Activated naive CD4-positive, alpha-beta T cell treated with anti-CD3 and anti-CD28 coated beads for 36 hours (primary cell): Measurements from ENCODE around the gene ATP10A. TPM values are rescaled to one million over a fixed set of nuclear protein-coding genes. Genes with fewer than 3 reads are reported as not detected.

Source experiments
- CTCF ChIA-PET: fragments of 350-600 bp; sonication (Branson Sonifier 250); formaldehyde crosslinking; loops from one replicate; lab custom pipeline; 2021; ENCODE audit warnings: antibody characterized with exemption; lab: Charles Lee
- DNase-seq: peaks from one replicate; pipeline ENCODE4 v3.0.0-alpha.2; 2020
- H3K27ac Mint-ChIP-seq: one replicate; pipeline ENCODE4 v1.8.0; 2021; ENCODE audit warnings: mild to moderate bottlenecking, mixed read lengths
- H3K27me3 Mint-ChIP-seq: one replicate; pipeline ENCODE4 v1.8.0; 2021; ENCODE audit warnings: low read depth, mixed read lengths
- H3K36me3 Mint-ChIP-seq: one replicate; pipeline ENCODE4 v1.8.0; 2021; ENCODE audit warnings: low read depth, mixed read lengths
- H3K4me1 Mint-ChIP-seq: one replicate; pipeline ENCODE4 v1.8.0; 2021; ENCODE audit warnings: low read depth, mixed read lengths
- H3K4me3 Mint-ChIP-seq: one replicate; pipeline ENCODE4 v1.8.0; 2021; ENCODE audit warnings: mild to moderate bottlenecking, moderate library complexity, mixed read lengths
- H3K9me3 Mint-ChIP-seq: one replicate; pipeline ENCODE4 v1.8.0; 2021; ENCODE audit warnings: mixed read lengths
- intact Hi-C: fragments of 100-400 bp; cut with micrococcal nuclease; formaldehyde crosslinking; loops from one replicate; pipeline ENCODE4 v1.15.1; 2023
- total RNA-seq, 2 experiments: library from RNA; stranded (reverse); gene quantifications; one replicate each; pipeline ENCODE4 v1.2.3, GENCODE V29; 2021

Gene ATP10A
- total RNA-seq, 2 experiments from 2014 or later, result 11.9 to 13.0 TPM

GRCh38 chr15:25838191-25838870, 24.8 kb downstream of the ATP10A start:
- Mint-ChIP-seq H3K9me3 (no peaks in the 10 kb centered on the region), H3K4me3 (no peak overlapping the region), H3K36me3 (peaks cover 13% of the 10 kb centered on the region), H3K27ac (peak overlapping the region; percentile 11), H3K27me3 (no peaks in the 10 kb centered on the region), H3K4me1 (peaks cover 61% of the 10 kb centered on the region)
- intact Hi-C loops, result loop anchor here (1.0 kb wide), 1 partner anchor 12 kb away; no protein-coding TSS in a partner anchor
- DNase-seq, result peak; percentile 70
- CTCF ChIA-PET, result interaction anchor here (0.6 to 1.3 kb wide), 3 partner anchors 9 to 344 kb away, joined by 3 to 6 read pairs (median 4); no protein-coding TSS in a partner anchor

DNA sequence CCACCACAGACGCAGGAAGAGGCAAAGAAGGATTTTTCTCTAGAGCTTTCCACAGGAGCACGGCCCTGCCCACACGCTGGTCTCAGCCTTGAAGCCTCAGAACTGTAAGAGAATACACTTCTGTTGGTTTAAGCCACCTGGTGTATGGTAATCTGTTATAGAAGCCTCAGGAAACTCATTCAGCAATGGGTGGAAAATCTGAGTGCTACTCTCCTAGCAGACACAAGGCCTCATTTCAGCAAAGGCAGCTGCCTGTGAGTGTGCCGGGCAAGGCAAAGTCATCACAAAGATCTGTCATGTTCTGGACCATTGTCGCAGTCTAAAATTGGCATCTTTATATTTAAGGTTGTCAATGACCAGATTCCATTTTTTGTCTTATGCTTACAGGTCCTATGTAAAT, 31.0 kb downstream of the ATP10A start:
- intact Hi-C loops, result loop anchor here (1.0 to 2.0 kb wide), 4 partner anchors 18 to 42 kb away; no protein-coding TSS in a partner anchor
- DNase-seq, result peak; percentile 65
- H3K36me3 Mint-ChIP-seq, result peaks cover 28% of the 10 kb centered on the region
- peaks cover 41% of the 10 kb centered on the region for H3K4me1 Mint-ChIP-seq
- no peaks in the 10 kb centered on the region for H3K27me3 Mint-ChIP-seq
- peak overlapping the region; percentile 82 for H3K27ac Mint-ChIP-seq
- peaks cover 7% of the 10 kb centered on the region for H3K9me3 Mint-ChIP-seq
- H3K4me3 Mint-ChIP-seq, result peak overlapping the region; percentile 16
- CTCF ChIA-PET, result interaction anchor here (2.5 kb wide), 1 partner anchor 16 kb away, joined by 18 read pairs; no protein-coding TSS in a partner anchor

- Mint-ChIP-seq H3K4me3 (no peak overlapping the region), H3K27me3 (no peaks in the 10 kb centered on the region), H3K9me3 (peaks cover 13% of the 10 kb centered on the region), H3K4me1 (peaks cover 37% of the 10 kb centered on the region), H3K27ac (no peak overlapping the region), H3K36me3 (peaks cover 30% of the 10 kb centered on the region)
- CTCF ChIA-PET, result interaction anchor here (0.6 kb wide), 1 partner anchor 120 kb away, joined by 3 read pairs; no protein-coding TSS in a partner anchor
- intact Hi-C loops, result no loop called here
- no peak for DNase-seq
These were observed 32.2 kb downstream of the ATP10A start for GRCh38 chr15:25830844-25831451.

DNA sequence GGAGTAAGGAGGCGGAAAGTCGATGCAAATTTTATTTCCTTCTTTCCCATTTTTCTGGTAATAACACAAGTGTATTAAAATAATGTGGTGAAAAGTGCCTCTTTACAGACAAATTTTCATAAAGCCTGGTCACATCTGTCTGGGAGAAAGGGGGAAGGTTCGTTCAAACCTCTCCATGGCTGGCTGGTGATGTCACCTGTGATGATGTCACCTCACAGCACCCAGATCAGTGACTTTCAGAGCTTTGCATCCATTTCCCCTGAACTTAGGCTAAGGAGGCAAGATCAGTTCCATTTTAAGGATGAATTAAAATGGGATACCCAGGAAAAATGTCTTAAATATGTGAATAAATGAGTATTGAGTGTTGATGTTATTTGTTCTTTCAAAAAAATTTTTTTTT, 34.1 kb downstream of the ATP10A start:
- peaks cover 14% of the 10 kb centered on the region for H3K9me3 Mint-ChIP-seq
- peak; percentile 27 for DNase-seq
- H3K27ac Mint-ChIP-seq, result no peak overlapping the region
- H3K4me3 Mint-ChIP-seq, result no peak overlapping the region
- CTCF ChIA-PET, result no interaction called here
- peaks cover 48% of the 10 kb centered on the region for H3K4me1 Mint-ChIP-seq
- intact Hi-C loops, result no loop called here
- H3K27me3 Mint-ChIP-seq, result no peaks in the 10 kb centered on the region
- peaks cover 41% of the 10 kb centered on the region for H3K36me3 Mint-ChIP-seq

- Mint-ChIP-seq H3K27ac (no peak overlapping the region), H3K27me3 (no peaks in the 10 kb centered on the region), H3K36me3 (peaks cover 38% of the 10 kb centered on the region), H3K4me1 (peaks cover 57% of the 10 kb centered on the region), H3K9me3 (peaks cover 14% of the 10 kb centered on the region), H3K4me3 (no peak overlapping the region)
- intact Hi-C loops, result no loop called here
- no peak for DNase-seq
- CTCF ChIA-PET, result no interaction called here
These were observed 37.9 kb downstream of the ATP10A start for GRCh38 chr15:25825207-25825606.

GRCh38 chr15:25824618-25825017, 38.5 kb downstream of the ATP10A start:
- peaks cover 35% of the 10 kb centered on the region for H3K36me3 Mint-ChIP-seq
- peaks cover 58% of the 10 kb centered on the region for H3K4me1 Mint-ChIP-seq
- H3K27ac Mint-ChIP-seq, result no peak overlapping the region
- no peak for DNase-seq
- no peaks in the 10 kb centered on the region for H3K27me3 Mint-ChIP-seq
- H3K9me3 Mint-ChIP-seq, result peaks cover 15% of the 10 kb centered on the region
- no peak overlapping the region for H3K4me3 Mint-ChIP-seq
- intact Hi-C loops, result no loop called here
- CTCF ChIA-PET, result no interaction called here

- no peak for DNase-seq
- intact Hi-C loops, result loop anchor here (1.0 to 2.0 kb wide), 4 partner anchors 20 to 46 kb away; no protein-coding TSS in a partner anchor
- H3K27ac Mint-ChIP-seq, result no peak overlapping the region
- no peaks in the 10 kb centered on the region for H3K9me3 Mint-ChIP-seq
- no peak overlapping the region for H3K4me3 Mint-ChIP-seq
- H3K27me3 Mint-ChIP-seq, result no peaks in the 10 kb centered on the region
- H3K4me1 Mint-ChIP-seq, result peaks cover 74% of the 10 kb centered on the region
- CTCF ChIA-PET, result interaction anchor here (0.5 to 1.7 kb wide), 3 partner anchors 24 to 49 kb away, joined by 3 to 9 read pairs (median 4); no protein-coding TSS in a partner anchor
- H3K36me3 Mint-ChIP-seq, result peaks cover 2% of the 10 kb centered on the region
These were observed 50.3 kb downstream of the ATP10A start for GRCh38 chr15:25812845-25813244.

DNA sequence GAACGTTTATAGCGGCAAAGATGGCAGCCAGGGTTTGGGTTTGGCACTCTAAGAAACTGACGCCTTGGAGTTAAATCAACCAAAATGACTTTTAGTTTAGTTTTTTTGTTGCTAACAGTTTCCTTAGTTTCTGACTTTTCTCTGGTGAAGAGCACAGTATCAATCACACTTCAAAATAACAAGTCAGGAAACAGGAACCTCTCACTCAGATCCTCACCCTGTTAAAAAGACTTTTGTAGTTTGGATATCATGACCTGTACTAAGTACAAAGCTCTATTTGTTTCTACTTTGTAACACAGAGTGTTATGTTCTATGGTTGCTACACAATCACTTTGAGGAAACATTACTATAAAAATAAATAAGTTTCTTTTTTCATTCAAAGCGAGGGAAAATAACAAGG, 51.1 kb downstream of the ATP10A start:
- intact Hi-C loops, result loop anchor here (1.0 to 2.0 kb wide), 4 partner anchors 21 to 47 kb away; no protein-coding TSS in a partner anchor
- Mint-ChIP-seq H3K36me3 (peaks cover 2% of the 10 kb centered on the region), H3K27ac (peak overlapping the region; percentile 82), H3K4me1 (peaks cover 72% of the 10 kb centered on the region), H3K27me3 (no peaks in the 10 kb centered on the region), H3K9me3 (no peaks in the 10 kb centered on the region), H3K4me3 (peak overlapping the region; percentile 63)
- no peak for DNase-seq
- CTCF ChIA-PET, result interaction anchor here (0.5 to 1.7 kb wide), 4 partner anchors 23 to 50 kb away, joined by 3 to 9 read pairs (median 4); no protein-coding TSS in a partner anchor

DNA sequence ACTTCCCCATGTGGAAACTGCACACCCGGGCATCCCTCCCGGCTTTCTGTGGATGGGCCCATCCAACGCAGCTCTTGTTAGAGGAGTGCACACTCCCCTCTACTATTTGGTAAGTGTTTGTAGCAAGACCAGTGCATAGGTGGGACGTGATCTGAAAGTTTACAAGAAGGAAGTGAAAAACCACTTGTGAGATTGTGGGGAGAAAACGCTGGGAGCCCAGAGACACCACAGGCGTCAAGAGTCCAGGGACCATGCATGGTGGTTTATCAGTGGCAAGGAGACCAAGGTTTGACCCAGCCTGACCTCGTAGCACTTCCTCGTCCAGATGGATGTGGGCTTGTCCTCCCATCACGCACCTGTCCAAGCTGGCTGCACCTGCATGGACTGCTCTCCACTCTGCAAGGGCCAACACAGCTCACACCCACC, 51.6 kb downstream of the ATP10A start:
- Mint-ChIP-seq H3K4me1 (peaks cover 72% of the 10 kb centered on the region), H3K9me3 (no peaks in the 10 kb centered on the region), H3K4me3 (peak overlapping the region; percentile 63), H3K36me3 (peaks cover 6% of the 10 kb centered on the region), H3K27ac (peak overlapping the region; percentile 82), H3K27me3 (no peaks in the 10 kb centered on the region)
- intact Hi-C loops, result no loop called here
- CTCF ChIA-PET, result interaction anchor here (0.9 to 1.7 kb wide), 4 partner anchors 27 to 51 kb away, joined by 3 to 9 read pairs (median 5); no protein-coding TSS in a partner anchor
- peak; percentile 33 for DNase-seq

GRCh38 chr15:25810631-25811091, 52.5 kb downstream of the ATP10A start:
- H3K4me3 Mint-ChIP-seq, result peak overlapping the region; percentile 9
- peaks cover 6% of the 10 kb centered on the region for H3K36me3 Mint-ChIP-seq
- intact Hi-C loops, result loop anchor here (1.0 kb wide), 1 partner anchor 10 kb away; no protein-coding TSS in a partner anchor
- peak overlapping the region; percentile 82 for H3K27ac Mint-ChIP-seq
- CTCF ChIA-PET, result interaction anchor here (0.5 to 1.4 kb wide), 4 partner anchors 13 to 27 kb away, joined by 3 to 6 read pairs (median 4); no protein-coding TSS in a partner anchor
- peaks cover 73% of the 10 kb centered on the region for H3K4me1 Mint-ChIP-seq
- H3K27me3 Mint-ChIP-seq, result no peaks in the 10 kb centered on the region
- H3K9me3 Mint-ChIP-seq, result no peaks in the 10 kb centered on the region
- DNase-seq, result peak; percentile 50

- CTCF ChIA-PET, result interaction anchor here (0.5 to 1.4 kb wide), 4 partner anchors 12 to 26 kb away, joined by 3 to 6 read pairs (median 4); no protein-coding TSS in a partner anchor
- Mint-ChIP-seq H3K27me3 (no peaks in the 10 kb centered on the region), H3K27ac (no peak overlapping the region), H3K4me1 (peaks cover 72% of the 10 kb centered on the region), H3K4me3 (no peak overlapping the region), H3K36me3 (peaks cover 6% of the 10 kb centered on the region), H3K9me3 (no peaks in the 10 kb centered on the region)
- DNase-seq, result no peak
- intact Hi-C loops, result loop anchor here (1.0 kb wide), 1 partner anchor 10 kb away; no protein-coding TSS in a partner anchor
These were observed 53.0 kb downstream of the ATP10A start for GRCh38 chr15:25810154-25810553.

DNA sequence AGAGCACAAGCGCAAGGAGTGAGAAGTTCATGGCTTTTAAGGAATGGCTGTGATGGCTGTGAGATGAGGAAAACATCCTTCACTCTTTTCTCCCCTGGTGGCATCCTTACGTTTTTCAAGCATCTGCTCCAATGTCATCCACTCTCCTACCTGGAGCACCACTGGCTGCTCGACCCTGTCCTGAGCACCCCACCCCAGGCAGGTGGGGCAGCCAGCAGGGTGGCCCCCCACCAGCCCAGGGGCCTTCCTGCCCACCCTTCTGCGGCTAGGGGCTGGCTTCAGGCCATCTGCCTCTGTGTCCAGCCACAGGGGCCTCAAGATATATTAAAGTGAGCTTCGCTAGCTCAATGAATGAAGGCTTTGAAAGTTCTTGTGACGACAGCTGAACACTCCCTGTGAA, 56.1 kb downstream of the ATP10A start:
- Mint-ChIP-seq H3K27ac (no peak overlapping the region), H3K9me3 (no peaks in the 10 kb centered on the region), H3K36me3 (peaks cover 6% of the 10 kb centered on the region), H3K4me3 (no peak overlapping the region), H3K4me1 (peaks cover 41% of the 10 kb centered on the region), H3K27me3 (no peaks in the 10 kb centered on the region)
- CTCF ChIA-PET, result no interaction called here
- no peak for DNase-seq
- intact Hi-C loops, result no loop called here
